Measurements from ENCODE around the gene PARVG. TPM values are rescaled to one million over a fixed set of nuclear protein-coding genes. Genes with fewer than 3 reads are reported as not detected.

Gene PARVG
- total RNA-seq, 4 donors from 2014 or later = 1.00 to 37.8 (median 20.6) TPM

- TF ChIP-seq POLR2AphosphoS5 (IDR thresholded peaks at IDR 0.05) (no peak), EP300 (IDR thresholded peaks at IDR 0.05; ENCODE audit: low read depth) (no peak), CTCF (IDR thresholded peaks at IDR 0.05) (no peak), POLR2A (IDR thresholded peaks at IDR 0.05) (no peak)
- intact Hi-C loops (cut with DNase I; ENCODE audit: low total_unique reads) (no loop called here), in situ Hi-C loops (cut with MboI; ENCODE audit: low pct_ligation_motif_present in 1 of 4, low pct_unique_long_range_greater_than_20kb in 1 of 4, low sequenced_read_pairs in 3 of 4) (no loop called here)
- Histone ChIP-seq H3K4me1 (peaks cover 0 to 3% (median 0%) of the 10 kb centered on the region in 4 donors), H3K4me3 (no peak overlapping the region), H3K27me3 (no peaks in the 10 kb centered on the region), H3K36me3 (no peaks in the 10 kb centered on the region), H3K27ac (no peak overlapping the region), H3K9me3 (no peaks in the 10 kb centered on the region)
- 67 to 84% methylated on average over 2 to 12 of the region's 12 CpGs for WGBS, 2 donors (ENCODE audit: low coverage in 1 of 2)
- DNase-seq = no peak
Observed at GRCh38 chr22:44188986-44189630, 8.4 kb downstream of the PARVG start.

GRCh38 chr22:44190381-44190976 is 9.8 kb downstream of the PARVG start:
- Histone ChIP-seq H3K4me3 (no peak overlapping the region), H3K9me3 (no peaks in the 10 kb centered on the region), H3K4me1 (peaks cover 0 to 3% (median 0%) of the 10 kb centered on the region in 4 donors), H3K36me3 (no peaks in the 10 kb centered on the region), H3K27ac (no peak overlapping the region), H3K27me3 (no peaks in the 10 kb centered on the region)
- in situ Hi-C loops (cut with MboI; ENCODE audit: low pct_ligation_motif_present in 1 of 4, low pct_unique_long_range_greater_than_20kb in 1 of 4, low sequenced_read_pairs in 3 of 4) (no loop called here), intact Hi-C loops (cut with DNase I; ENCODE audit: low total_unique reads) (no loop called here)
- TF ChIP-seq EP300 (IDR thresholded peaks at IDR 0.05; ENCODE audit: low read depth) (no peak), CTCF (IDR thresholded peaks at IDR 0.05) (no peak), POLR2A (IDR thresholded peaks at IDR 0.05) (no peak), POLR2AphosphoS5 (IDR thresholded peaks at IDR 0.05) (no peak)
- DNase-seq = no peak
- 65 to 80% methylated on average over 4 to 12 of the region's 12 CpGs for WGBS, 2 donors (ENCODE audit: low coverage in 1 of 2)

- no peak for TF ChIP-seq EP300 (IDR thresholded peaks at IDR 0.05; ENCODE audit: low read depth)
- no peak for TF ChIP-seq CTCF (IDR thresholded peaks at IDR 0.05)
- no peak for TF ChIP-seq POLR2A (IDR thresholded peaks at IDR 0.05)
- no peaks in the 10 kb centered on the region for H3K27me3 ChIP-seq
- no peaks in the 10 kb centered on the region for H3K36me3 ChIP-seq
- H3K4me1 ChIP-seq = peaks cover 0 to 3% (median 0%) of the 10 kb centered on the region in 4 donors
- H3K4me3 ChIP-seq = no peak overlapping the region
- in situ Hi-C loops (cut with MboI; ENCODE audit: low pct_ligation_motif_present in 1 of 4, low pct_unique_long_range_greater_than_20kb in 1 of 4, low sequenced_read_pairs in 3 of 4) = no loop called here
- no peaks in the 10 kb centered on the region for H3K9me3 ChIP-seq
- DNase-seq = no peak
- H3K27ac ChIP-seq = no peak overlapping the region
- 40 to 59% methylated on average over 1 to 9 of the region's 9 CpGs for WGBS, 2 donors (ENCODE audit: low coverage in 1 of 2)
- intact Hi-C loops (cut with DNase I; ENCODE audit: low total_unique reads) = no loop called here
Observed at GRCh38 chr22:44191036-44191454, 10.3 kb downstream of the PARVG start.

GRCh38 chr22:44192098-44192815 is 11.5 kb downstream of the PARVG start:
- 86% methylated on average over 7 of the region's 8 CpGs; no CpG with 5 or more reads in 1 of the 2 donors for WGBS, 2 donors (ENCODE audit: low coverage in 1 of 2)
- Histone ChIP-seq H3K4me3 (no peak overlapping the region), H3K36me3 (no peaks in the 10 kb centered on the region), H3K27me3 (no peaks in the 10 kb centered on the region), H3K4me1 (peaks cover 0 to 3% (median 0%) of the 10 kb centered on the region in 4 donors), H3K9me3 (no peaks in the 10 kb centered on the region), H3K27ac (no peak overlapping the region)
- DNase-seq = no peak
- no peak for TF ChIP-seq POLR2AphosphoS5 (IDR thresholded peaks at IDR 0.05)
- no peak for TF ChIP-seq CTCF (IDR thresholded peaks at IDR 0.05)
- no peak for TF ChIP-seq POLR2A (IDR thresholded peaks at IDR 0.05)
- TF ChIP-seq EP300 (IDR thresholded peaks at IDR 0.05; ENCODE audit: low read depth) = no peak
- intact Hi-C loops (cut with DNase I; ENCODE audit: low total_unique reads) (no loop called here), in situ Hi-C loops (cut with MboI; ENCODE audit: low pct_ligation_motif_present in 1 of 4, low pct_unique_long_range_greater_than_20kb in 1 of 4, low sequenced_read_pairs in 3 of 4) (no loop called here)
